K562 (cell line): ENCODE measurements around the gene C4orf36.

ENCODE experiments used
- GATAD2B ChIP-seq: fragments of 450-650 bp; IDR thresholded peaks from 2 replicates; pipeline ENCODE4 v1.6.1; 2017; ENCODE audit warnings: mild to moderate bottlenecking, borderline replicate concordance
- ZNF324 ChIP-seq: fragments of 250-450 bp; sonication (Bioruptor Pico); IDR thresholded peaks from 2 replicates; pipeline ENCODE4 v1.4.0; 2020; ENCODE audit warnings: mild to moderate bottlenecking
- ZNF589 ChIP-seq: fragments of 200-800 bp; sonication (Bioruptor generic); IDR thresholded peaks from 2 replicates; pipeline ENCODE4 v1.6.1; 2016; ENCODE audit warnings: low read depth, missing genetic modification characterization, missing compliant biosample characterization

GRCh38 chr4:86927843-86928395 is 35.7 kb upstream of the C4orf36 start:
- no peak for TF ChIP-seq ZNF589 (CRISPR knock-in tag)
- TF ChIP-seq ZNF324 (CRISPR knock-in tag) = no peak
- TF ChIP-seq GATAD2B = no peak
